ENCODE results near the gene RCBTB2.
"Not testable (repeated sequence)": the region's sequence is repeated elsewhere in the genome, so short reads cannot be mapped to it uniquely, and the experiment has no call there.

RCBTB2 gene

DNA sequence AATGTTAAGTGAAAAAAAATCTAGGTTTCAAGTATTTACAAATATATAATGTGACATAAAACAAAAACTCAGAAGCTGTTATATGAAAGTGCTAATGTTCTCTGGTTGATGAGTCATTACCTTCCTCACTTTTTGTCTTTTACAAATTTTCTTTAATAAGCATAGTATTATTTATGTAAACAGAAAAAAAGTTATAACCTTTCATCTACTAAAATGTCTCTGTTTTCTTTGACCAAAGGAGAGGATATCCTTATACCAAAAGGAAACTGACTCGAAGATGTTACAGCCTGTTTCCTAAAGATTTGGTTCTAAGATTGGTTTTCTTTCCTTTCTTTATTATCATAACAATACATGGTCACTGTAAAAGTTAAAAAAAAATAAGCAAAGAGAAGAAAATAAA lies 38.0 kb downstream of the RCBTB2 start:
- peak; percentile 16 for DNase-seq (ENCODE audit: low spot score)

DNA sequence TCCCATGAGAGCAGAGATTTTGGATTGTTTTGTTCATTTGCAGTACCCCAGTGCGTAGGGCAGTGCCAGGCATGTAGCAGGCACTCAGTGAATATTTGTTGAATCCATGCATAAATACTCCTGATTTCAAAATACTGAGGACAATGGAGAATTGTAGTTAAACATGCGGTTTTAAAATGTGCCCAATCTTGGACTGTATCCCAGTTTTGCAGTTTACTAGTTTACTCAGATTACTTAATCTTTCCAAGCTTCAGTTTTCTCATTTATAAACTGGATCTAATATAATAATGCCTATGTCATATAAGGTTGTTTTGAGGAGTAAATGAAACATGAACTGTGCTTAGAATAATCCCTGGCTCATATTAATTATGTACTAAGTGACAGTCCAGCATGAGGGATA lies 39.0 kb downstream of the RCBTB2 start:
- DNase-seq (ENCODE audit: low spot score) = no peak

DNA sequence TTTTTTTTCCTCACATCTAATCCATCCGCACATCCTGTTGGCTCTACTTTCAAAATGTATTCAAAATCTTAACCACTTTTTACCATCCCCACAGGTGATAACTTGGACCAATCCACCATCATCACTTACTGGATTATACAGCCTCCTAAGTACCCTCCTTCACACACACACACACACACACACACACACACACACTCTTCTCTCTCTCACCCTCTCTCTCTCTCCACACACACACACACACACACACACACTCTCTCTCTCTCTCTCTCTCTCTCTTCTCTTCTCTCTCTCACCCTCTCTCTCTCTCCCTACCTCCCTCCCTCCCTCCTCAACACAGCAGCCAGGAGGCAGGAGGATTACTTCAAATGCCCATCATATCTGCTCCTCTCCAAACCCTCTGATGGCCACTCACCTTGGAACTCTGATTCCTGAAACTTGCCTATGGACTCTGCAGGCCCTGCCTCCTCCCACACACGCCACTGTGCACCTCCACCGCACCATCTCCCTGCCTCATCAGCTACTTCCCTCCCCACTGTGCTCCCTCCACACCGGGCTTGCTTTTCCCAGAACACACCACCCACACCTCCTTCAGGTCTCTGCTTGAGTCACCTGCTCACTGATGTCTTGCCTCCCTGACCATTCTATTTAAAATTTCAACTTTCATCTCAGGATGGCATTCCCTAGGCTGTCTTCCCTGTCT lies 39.7 kb downstream of the RCBTB2 start:
- no peak for DNase-seq (ENCODE audit: low spot score)

DNA sequence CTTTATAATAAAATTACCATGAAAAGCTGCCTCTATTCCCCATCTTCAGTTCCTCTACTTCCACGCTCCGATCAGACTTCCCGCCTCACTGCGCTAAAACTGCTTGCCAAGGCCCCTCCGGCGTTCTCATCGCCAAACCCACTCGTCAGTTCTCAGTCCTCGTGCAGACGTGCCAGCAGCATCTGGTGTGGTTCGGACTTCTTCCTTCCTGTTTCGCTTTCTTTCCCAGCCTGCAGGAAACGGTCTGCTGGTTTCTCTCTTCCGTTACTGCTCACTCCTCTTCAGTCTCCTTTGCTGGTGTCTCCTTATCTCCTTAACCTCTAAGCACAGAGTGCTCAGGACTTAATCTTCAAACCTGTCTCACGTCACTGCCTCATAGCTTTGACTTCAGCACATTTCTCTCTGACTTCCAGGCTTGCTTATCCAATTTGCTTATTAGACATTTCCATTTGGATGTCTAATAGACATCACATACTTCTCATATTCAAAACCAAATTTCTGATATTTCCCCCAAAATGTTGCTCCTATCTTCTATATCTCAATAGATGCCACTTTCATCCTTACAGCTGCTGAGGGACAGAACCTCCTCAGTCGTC lies 40.3 kb downstream of the RCBTB2 start:
- DNase-seq (ENCODE audit: low spot score) = peak; percentile 73

DNA sequence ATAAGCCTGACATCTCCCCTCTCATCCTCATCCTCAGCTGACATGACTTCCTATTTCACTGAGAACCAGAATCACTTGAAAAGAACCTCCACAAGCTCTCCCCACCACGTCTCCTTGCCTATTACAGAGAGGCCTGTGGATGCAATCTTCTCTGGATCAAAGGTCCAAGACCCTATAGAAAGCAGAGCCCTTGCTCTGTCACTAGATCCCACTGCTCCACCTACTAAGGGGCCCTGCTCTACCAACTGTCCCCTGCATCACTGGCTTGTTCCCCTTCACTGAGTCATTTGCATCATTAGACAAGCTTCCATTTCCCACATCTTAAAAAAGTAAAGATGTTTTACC lies 40.8 kb downstream of the RCBTB2 start:
- no peak for DNase-seq (ENCODE audit: low spot score)

DNA sequence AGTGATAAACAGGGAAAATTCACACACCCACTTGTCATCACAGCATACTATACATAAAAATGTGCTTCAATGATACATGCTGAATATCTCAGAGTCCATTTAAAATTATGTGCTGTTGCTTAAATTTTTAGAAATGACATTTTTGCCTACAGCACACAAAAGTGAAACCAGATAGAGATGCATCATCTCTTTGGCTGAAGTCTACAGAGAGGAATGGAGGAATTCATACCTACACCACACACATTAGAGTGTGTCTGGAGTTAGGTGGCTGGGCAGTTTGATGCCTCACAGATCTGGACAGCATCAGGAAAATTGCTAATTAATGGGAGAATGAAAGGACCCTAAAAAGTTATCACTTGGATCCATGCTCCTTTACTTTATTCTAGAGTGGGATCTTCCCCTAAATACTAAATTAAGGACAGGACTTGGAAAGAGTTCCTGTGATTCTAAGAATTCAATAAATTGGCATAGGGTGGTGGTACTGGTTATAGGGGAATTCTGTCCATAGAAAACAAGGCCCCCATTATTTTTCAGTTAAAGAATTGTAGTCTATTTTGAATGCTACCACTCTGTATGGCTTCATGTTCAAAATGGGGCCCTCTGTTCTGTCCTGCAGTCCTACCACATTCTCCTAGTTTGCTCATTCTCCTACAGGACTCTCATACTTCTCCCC lies 41.3 kb downstream of the RCBTB2 start:
- DNase-seq (ENCODE audit: low spot score) = no peak

DNA sequence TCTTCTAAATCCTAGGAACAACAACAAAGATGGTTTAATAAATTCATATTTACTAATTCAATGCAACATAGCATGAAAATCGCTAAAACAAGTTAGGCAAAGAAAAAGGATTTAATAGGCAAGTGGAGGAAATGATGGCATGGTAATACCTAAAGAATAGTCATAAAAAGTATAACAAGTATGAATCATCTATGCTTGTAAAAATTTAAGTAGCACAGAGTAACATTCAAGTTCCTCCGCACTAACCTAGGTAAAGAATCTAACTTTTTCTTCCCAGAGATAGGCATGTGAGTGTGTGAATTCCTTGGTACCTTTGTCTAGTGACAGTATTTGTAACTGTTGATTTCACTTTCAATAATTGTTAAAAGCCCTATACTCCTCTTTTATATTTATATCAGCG lies 42.6 kb downstream of the RCBTB2 start:
- no peak for DNase-seq (ENCODE audit: low spot score)

DNA sequence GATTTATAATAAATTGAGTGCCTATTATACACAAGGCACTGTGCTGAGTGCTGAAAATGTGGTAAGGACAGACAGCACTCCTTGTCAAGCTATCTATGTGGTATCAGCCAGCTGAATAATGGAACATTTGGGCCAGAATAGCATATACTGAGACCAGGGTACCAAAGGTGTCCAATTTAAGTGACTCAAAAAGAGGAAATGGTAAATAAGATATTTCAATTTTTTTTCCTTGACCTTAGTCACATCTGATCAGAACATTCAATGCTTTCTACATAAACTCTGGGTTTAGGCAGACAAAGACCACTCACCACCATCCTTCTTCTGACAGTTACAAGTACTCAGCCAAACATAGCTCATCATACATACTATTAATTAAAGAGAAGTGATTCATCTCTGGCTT lies 43.2 kb downstream of the RCBTB2 start:
- no peak for DNase-seq (ENCODE audit: low spot score)

DNA sequence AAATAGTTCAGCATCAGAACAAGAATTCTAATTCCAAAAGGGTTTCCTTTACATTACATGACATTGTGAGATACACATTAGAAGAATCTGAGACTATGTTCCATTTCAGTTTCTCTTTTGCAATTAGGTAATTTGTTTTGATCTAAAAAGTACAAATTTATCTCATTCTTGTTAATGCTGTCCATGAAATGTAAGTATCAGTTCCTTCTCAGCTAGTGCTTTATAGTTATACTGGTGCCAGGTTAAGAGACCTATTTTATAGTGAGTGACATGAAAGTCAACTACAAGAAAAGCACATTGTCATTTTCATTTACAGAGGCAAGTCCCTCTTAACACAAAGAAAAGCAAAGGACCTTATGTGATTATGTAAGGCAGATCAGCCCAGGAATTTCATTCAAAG lies 43.9 kb downstream of the RCBTB2 start:
- DNase-seq (ENCODE audit: low spot score) = no peak

DNA sequence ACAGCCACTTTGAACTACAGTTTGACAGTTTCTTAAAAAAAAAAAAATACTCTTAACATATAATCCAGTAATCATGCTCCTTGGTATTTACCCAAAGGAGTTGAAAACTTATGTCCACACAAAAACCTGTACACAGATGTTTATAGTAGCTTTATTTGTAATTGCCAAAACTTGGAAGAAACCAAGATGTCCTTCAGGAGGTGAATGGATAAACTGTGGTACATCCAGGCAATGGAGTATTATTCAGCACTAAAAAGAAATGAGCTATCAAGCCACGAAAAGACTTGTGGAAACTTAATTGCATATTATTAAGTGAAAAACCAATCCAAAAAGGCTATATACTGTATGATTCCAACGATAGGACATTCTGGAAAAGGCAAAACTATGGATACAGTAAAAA lies 44.9 kb downstream of the RCBTB2 start:
- DNase-seq (ENCODE audit: low spot score) = no peak

DNA sequence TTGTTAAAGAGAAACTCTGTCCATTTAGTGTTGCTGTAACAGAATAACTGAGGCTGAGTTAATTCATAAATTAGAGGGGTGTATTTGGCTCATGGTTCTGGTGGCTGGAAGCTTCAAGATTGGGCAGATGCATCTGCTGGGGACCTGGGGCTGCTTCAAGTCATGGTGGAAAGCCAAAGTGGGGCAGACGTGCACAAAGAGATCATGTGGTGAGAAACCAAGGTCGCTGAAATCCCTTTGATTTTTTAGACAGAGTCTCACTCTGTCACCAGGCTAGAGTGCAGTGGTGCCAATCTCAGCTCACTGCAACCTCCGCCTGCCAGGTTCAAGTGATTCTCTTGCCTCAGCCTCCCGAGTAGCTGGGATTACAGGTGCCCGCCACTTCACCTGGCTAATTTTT lies 46.0 kb downstream of the RCBTB2 start:
- DNase-seq (ENCODE audit: low spot score) = no peak

DNA sequence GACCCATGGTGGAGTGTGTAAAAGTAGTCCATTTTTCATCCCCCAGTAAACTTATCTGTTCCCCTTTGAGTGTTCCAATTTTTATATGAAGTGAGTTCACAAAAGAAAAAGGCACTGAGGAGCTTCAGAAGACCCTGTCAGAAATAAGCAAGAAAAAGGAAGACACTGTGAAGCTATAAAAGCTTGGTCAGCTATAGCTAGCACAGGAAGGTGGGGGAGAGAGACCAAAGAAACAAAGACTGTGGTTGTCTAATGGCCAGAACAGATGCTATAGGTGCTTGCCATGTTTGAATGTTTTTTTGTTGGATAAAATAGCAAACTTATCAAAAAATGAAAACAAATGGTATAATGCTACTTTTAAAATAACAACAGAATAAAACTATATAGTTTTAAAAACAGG lies 46.5 kb downstream of the RCBTB2 start:
- no peak for DNase-seq (ENCODE audit: low spot score)

DNA sequence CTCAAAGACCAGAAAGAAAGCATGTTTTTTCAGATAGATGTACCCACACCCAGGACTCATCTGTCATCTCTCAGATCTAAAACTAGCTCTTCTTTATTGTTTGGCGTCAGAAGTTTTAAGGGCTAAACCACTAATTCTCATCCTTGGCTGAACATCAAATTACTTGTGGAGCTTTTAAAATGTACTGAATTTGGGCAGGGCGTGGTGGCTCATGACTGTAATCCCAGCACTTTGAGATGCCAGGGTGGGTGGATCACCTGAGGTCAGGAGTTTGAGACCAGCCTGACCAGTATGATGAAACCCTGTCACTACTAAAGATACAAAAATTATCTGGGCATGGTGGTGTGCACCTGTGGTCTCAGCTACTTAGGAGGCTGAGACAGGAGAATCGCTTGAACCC lies 47.4 kb downstream of the RCBTB2 start:
- no peak for DNase-seq (ENCODE audit: low spot score)

DNA sequence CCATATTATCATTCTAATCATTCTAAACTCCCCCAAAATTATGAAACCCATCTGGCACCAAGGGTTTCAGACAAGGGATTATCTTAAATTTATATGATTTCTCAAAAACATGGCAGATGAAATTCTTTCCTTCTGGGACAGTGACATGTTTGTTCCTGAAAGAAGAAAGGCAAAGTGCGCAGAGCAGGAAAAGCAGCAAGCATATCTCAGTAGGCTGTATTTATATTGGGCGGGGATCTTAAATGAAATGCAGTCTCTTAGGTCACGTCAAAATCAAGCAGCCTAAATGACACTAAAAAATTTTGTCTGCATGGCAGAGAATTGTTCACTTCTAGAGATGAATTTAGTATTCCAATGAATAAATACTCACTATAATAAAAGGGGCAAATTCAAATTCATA lies 49.3 kb downstream of the RCBTB2 start:
- DNase-seq (ENCODE audit: low spot score) = no peak

DNA sequence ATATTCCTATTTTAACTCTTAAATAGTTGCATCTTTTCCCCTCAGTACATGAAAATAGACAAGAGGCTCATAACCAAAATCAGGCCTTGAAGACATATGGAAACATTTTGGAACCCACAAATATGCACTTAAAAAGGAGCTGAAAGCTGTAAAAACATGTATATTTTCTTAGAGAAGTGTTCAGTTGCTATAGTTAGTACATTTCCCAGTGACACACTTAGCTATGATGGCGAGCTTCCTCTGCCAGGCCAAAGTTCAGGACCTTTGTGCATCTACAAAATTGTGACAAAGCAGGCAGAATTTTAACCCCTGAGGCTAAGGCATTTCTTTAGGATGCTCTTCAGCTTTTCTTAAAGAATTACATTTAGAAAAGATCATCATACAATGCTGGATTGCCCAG lies 54.5 kb downstream of the RCBTB2 start:
- DNase-seq (ENCODE audit: low spot score) = no peak

DNA sequence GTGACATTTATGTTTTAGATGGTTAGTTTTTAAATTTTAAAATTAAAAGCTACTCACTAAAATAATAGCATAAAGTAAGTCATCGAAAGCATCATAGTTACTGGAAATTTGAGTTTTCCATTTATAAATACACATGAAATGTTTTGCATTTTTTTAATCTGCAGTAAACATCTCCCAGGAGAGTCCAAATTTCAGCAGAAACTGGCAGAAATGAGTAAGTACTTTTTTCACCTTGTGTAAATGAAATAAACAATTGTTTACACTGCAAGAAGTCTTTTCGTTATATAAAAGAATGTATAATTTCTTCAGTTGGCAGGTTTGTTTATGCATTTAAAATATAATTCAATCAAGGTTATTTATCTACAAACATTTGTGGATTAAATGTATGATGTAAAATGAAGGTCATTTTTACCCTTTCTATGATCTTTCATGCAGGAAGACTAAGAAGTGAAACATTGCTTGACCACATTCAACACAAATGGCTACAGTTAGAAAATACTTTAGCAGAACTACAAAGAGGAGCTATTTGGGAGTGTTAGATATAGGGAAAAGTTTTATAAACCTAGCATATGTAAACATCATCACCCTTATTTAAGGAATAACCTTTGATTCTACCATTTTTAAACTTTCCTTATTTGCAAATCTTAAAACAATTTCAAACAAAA lies 55.6 kb downstream of the RCBTB2 start:
- no peak for DNase-seq (ENCODE audit: low spot score)

DNA sequence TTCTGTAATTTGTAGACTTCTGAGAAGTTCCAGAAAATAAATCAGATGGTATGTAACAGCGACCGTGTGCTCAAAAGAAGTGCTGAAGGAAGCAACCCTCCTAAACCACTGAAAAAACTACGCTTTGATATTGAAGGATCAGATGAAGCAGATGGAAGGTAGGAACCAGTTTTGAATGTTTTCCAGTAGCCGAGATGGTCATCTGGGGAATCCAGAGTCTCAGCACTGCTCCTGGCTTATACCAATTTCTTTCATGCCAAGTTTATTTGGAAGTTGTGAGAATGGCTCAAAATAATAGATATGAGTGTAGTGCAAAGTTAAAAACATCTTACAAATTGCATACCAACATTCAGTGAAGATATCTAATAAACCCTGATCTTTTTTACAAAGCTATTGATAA lies 56.2 kb downstream of the RCBTB2 start:
- DNase-seq (ENCODE audit: low spot score) = no peak

DNA sequence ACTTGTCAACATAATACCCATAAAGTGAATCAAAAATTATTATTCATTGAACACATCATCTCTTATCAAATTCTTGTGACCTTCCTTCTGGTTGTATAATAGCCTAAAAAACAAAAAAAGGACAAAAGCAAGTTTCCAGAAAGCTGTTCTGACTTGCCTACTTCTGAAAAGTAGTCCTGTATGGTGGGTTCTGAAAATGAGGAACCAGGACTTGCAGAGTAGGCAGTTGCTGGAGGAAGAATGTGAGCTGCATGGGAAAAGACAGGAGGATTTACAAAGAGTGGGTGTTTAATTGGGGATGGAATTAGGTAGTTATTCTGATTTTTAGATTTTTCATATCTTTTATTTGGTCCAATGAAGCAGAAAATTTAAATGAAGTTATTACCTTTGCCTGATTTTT lies 56.7 kb downstream of the RCBTB2 start:
- DNase-seq (ENCODE audit: low spot score) = no peak

DNA sequence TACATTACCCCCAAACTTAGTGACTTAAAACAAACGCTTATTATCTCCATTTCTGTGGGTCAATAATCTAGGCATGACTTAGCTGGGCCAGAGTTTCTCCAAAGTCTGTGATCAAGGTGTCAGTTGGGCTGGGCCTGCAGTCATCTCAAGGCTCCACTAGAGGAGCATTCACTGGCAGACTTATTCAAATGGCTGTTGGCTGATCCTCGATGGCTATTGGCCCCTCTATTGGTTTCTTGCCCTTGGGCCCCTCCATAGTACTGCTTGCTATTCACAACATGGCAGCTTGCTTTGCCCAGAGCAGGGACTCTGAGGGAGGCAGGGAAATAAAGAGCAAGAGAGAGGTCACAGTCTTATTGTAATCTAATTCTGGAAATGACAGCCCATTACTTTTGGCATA lies 57.6 kb downstream of the RCBTB2 start:
- no peak for DNase-seq (ENCODE audit: low spot score)

DNA sequence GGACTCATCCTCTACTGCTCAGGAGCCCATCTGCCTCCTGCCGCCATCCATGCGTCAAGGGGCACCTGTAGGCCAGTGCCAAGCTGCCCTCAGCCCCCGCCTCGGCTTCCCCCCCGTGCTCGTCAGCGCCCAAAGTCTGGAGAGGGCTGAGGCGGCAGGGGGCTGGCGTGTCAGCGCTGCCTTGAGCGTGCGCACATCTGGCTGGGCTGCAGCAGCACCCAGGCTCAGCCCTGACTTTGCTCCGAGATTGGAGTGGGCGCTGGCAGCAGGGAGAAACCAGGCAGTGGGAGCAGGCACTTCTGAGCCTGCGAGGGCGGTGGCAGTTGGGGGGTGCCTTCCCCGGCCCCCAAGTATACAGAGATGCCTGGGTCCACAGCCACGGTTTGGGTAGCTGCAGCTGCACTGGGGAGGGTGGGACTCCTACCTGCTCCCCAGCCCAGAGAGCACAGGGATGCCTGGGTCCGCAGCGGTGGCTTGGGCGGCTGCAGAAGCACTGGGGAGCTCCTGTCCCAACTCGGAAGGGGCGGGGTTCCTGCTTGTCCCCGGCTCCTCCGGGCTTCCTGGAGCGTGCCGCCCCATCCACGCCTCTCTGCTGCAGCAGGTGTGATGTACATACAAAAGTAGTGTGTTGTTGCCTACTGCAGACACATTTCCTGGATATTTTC lies 75.2 kb downstream of the RCBTB2 start:
- no peak for DNase-seq (ENCODE audit: low spot score)

DNA sequence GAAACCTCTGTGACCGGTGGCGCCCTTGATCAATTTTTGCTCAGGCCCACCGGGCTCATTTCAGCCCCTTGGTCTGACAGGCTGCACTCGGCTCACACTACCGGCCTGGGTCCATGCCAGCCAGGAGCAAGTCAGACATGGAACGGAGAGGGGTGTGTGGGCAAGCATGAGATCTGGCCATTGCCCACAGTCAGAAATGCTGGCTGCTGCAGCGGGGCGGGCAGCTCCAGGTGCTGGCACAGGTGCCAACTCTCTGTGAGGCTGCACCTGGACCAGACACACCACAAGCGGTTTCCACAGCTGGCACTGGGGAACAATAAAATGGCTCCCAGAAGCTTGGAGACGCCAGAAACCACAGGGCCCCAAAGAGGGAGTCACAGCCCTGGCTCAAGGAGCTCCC lies 76.3 kb downstream of the RCBTB2 start:
- DNase-seq (ENCODE audit: low spot score) = no peak

DNA sequence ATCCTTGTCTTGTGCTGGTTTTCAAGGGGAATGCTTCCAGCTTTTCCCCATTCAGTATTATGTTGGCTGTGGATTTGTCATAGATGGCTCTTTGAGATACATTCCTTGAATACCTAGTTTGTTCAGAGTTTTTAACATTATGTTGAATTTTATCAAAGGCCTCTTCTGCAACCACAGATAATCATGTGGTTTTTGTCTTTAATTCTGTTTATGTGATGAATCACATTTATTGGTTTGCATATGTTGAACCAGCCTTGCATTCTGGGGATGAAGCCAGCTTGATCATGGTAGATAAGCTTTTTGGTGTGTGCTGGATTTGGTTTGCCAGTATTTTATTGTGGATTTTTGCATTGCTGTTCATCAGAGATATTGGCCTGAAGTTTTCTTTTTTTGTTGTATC lies 81.7 kb downstream of the RCBTB2 start:
- DNase-seq (ENCODE audit: low spot score) = not testable (repeated sequence)

DNA sequence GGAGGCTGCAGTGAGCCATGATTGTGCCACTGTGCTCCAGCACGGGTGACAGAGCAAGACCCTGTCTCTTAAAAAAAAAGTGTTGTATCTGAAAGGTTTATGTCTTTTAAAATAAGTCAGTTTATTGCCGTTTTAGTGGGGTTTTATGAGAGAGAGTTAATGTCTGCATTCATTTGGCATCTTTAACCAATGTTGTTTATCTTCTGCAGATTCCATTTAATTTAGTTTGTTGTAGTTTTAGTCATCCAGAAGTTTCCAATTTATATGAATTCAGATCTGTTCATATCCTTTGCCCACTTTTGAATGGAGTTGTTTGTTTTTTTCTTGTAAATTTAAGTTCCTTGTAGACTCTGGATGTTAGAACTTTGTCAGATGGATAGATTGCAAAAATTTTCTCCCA lies 83.2 kb downstream of the RCBTB2 start:
- DNase-seq (ENCODE audit: low spot score) = no peak
